Measurements from ENCODE around the gene ACOT13. TPM values are rescaled to one million over a fixed set of nuclear protein-coding genes. Genes with fewer than 3 reads are reported as not detected.

The ACOT13 gene
- total RNA-seq, 1 experiment from 2014 or later = 55.6 TPM

DNA sequence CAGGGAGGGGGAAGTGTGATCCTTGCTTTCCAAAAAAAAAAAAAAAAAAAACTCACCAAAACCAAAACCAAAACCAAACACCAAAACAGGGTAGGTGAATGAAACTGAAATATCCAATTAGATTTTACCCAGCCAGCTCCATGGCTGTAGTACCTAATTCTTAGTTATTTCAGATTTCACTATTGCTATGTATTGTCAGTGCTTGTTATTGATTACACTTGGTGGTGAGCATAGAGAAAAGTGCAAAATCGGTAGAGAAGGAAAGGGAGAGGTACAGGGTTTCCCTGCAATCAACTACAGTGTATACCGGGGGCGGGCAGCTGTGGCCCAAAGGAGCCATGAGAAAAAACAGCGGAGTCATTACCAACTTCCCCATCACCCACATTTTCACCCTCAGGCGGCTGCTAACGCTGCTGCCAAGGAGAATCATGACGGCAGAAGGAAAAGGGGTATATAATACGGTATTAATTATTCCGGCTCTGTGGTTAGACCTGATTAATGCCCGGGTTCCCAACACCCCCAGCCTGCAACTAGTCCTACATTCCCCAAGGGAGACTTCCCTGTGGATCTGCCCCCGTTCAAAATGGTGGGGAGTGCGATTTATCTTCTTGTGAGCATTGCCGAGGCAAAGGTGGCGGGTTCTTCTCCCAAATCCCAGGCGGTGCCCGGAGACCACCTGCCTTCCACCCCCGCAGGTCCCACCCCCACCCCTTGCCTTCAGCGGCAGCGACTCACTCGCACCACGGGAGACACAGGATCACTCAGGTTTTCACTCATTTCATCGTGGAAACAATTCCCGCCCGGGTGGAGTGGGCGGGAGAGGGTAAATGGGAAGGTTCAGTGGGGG, 52.5 kb downstream of the ACOT13 start, which contains the start of gene C6orf62:
TSS of gene C6orf62 (minus strand) at position 30 of the 847 bp plus-strand sequence. CDS start 486 bp downstream, outside the sequence.
- TF ChIP-seq, protein P1, sequence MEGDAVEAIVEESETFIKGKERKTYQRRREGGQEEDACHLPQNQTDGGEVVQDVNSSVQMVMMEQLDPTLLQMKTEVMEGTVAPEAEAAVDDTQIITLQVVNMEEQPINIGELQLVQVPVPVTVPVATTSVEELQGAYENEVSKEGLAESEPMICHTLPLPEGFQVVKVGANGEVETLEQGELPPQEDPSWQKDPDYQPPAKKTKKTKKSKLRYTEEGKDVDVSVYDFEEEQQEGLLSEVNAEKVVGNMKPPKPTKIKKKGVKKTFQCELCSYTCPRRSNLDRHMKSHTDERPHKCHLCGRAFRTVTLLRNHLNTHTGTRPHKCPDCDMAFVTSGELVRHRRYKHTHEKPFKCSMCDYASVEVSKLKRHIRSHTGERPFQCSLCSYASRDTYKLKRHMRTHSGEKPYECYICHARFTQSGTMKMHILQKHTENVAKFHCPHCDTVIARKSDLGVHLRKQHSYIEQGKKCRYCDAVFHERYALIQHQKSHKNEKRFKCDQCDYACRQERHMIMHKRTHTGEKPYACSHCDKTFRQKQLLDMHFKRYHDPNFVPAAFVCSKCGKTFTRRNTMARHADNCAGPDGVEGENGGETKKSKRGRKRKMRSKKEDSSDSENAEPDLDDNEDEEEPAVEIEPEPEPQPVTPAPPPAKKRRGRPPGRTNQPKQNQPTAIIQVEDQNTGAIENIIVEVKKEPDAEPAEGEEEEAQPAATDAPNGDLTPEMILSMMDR (IDR thresholded peaks at IDR 0.05; ENCODE audit: insufficient read depth in 1 of 2, low read depth in 1 of 2, low read length in 1 of 2, severe bottlenecking in 1 of 2, unreplicated experiment in 1 of 2) = no peak
- Histone ChIP-seq H3K27me3 (replicated peaks; ENCODE audit: control insufficient read depth, insufficient read depth, low read length) (no peaks in the 10 kb centered on the region), H3K4me1 (no peaks in the 10 kb centered on the region), H3K36me3 (ENCODE audit: control insufficient read depth, insufficient read depth, low read length) (no peaks in the 10 kb centered on the region; the same call in 1 of the 2 replicates), H3K4me3 (ENCODE audit: low read depth, low read length) (peak within 1 kb of the TSS; percentile 92), H3K9me3 (no peaks in the 10 kb centered on the region)
- CTCF ChIA-PET = no interaction called here
- POLR2A ChIA-PET = interaction anchor here (0.6 kb wide), 1 partner anchor 131 kb away, joined by 4 read pairs; no protein-coding TSS in a partner anchor
- Mint-ChIP-seq H3K36me3 (ENCODE audit: insufficient read depth, unreplicated experiment) (peaks cover 71% of the 10 kb centered on the region), H3K4me1 (ENCODE audit: low read depth, unreplicated experiment) (peaks cover 19% of the 10 kb centered on the region), H3K27me3 (ENCODE audit: insufficient read depth, unreplicated experiment) (no peaks in the 10 kb centered on the region), H3K27ac (ENCODE audit: unreplicated experiment) (peak within 1 kb of the TSS; percentile 96), H3K9me3 (ENCODE audit: unreplicated experiment) (no peaks in the 10 kb centered on the region), H3K4me3 (ENCODE audit: unreplicated experiment) (peak within 1 kb of the TSS; percentile 85)
- TSS peak; percentile 48 for BruUV-seq (replicated peaks)
- intact Hi-C loops (cut with micrococcal nuclease; ENCODE audit: unreplicated experiment) = loop anchor here (10.0 kb wide), 1 partner anchor 355 kb away; no protein-coding TSS in a partner anchor
- peak in 1 of 2 experiments; percentile 16 for DNase-seq

DNA sequence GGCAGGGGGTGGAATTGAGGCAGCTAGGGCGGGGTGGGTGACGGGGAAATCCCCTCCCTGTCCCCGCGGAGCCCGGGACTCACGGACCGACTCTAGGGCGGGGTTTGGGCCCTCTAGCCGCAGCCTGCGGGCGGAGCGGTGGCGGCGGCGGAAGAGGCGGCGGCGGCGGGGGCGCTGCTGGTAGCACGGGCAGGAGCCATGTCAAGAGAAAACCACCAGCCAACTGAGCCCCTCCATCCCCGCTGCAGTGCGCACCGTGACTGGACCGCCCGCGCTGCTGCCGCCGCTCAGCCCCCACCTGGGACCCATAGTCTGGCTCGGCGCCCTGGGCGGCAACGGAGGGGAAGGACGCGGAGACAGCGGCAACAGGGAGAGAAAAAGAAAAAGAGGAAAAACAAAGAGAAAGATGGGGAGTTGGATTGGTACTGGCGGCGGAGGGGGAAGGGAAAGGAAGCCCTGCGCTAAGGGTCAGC, 53.3 kb downstream of the ACOT13 start:
- CTCF ChIA-PET = no interaction called here
- Mint-ChIP-seq H3K27me3 (ENCODE audit: insufficient read depth, unreplicated experiment) (no peaks in the 10 kb centered on the region), H3K27ac (ENCODE audit: unreplicated experiment) (peak overlapping the region; percentile 96), H3K36me3 (ENCODE audit: insufficient read depth, unreplicated experiment) (peaks cover 63% of the 10 kb centered on the region), H3K9me3 (ENCODE audit: unreplicated experiment) (no peaks in the 10 kb centered on the region), H3K4me1 (ENCODE audit: low read depth, unreplicated experiment) (peaks cover 19% of the 10 kb centered on the region), H3K4me3 (ENCODE audit: unreplicated experiment) (peak overlapping the region; percentile 85)
- peak overlapping the region; percentile 92 for H3K4me3 ChIP-seq (ENCODE audit: low read depth, low read length)
- no peaks in the 10 kb centered on the region for H3K36me3 ChIP-seq (ENCODE audit: control insufficient read depth, insufficient read depth, low read length)
- H3K9me3 ChIP-seq = no peaks in the 10 kb centered on the region
- POLR2A ChIA-PET = interaction anchor here (0.6 kb wide), 1 partner anchor 131 kb away, joined by 4 read pairs; no protein-coding TSS in a partner anchor
- intact Hi-C loops (cut with micrococcal nuclease; ENCODE audit: unreplicated experiment) = loop anchor here (2.0 kb wide), 1 partner anchor 53 kb away; the partner anchor contains the start of genes ACOT13 and TDP2
- DNase-seq = peak; percentile 41 to 61
- BruUV-seq (replicated peaks) = no TSS peak
- no peaks in the 10 kb centered on the region for H3K4me1 ChIP-seq
- no peaks in the 10 kb centered on the region for H3K27me3 ChIP-seq (replicated peaks; ENCODE audit: control insufficient read depth, insufficient read depth, low read length)
- TF ChIP-seq, protein P1 (IDR thresholded peaks at IDR 0.05; ENCODE audit: insufficient read depth in 1 of 2, low read depth in 1 of 2, low read length in 1 of 2, severe bottlenecking in 1 of 2, unreplicated experiment in 1 of 2) = no peak
